Left lung (tissue), 10 donors: ENCODE measurements around the gene CNST. TPM values are rescaled to one million over a fixed set of nuclear protein-coding genes. Genes with fewer than 3 reads are reported as not detected.
A peak's percentile ranks its signal among the peaks of the same experiment; 100 is the strongest.

Experiments
- ATAC-seq: fragments of 200-7000 bp; cut with Tn5 transposase; one replicate; pipeline ENCODE4 v1.9.1; 2020; ENCODE audit warnings: moderate library complexity
- DNase-seq, 4 donors: peaks; one replicate each; pipeline ENCODE4 v3.0.0-alpha.2; 2013 to 2020
- H3K27ac ChIP-seq, 2 donors: fragments of 200-600 bp; sonication (generic) in 1 of 2; one replicate each; pipeline versions ENCODE4 v1.5.0 to v1.8.0; 2020 to 2021
- H3K27me3 ChIP-seq, 2 donors: fragments of 200-600 bp; sonication (generic) in 1 of 2; one replicate each; pipeline versions ENCODE4 v1.5.0 to v1.8.0; 2020 to 2021
- H3K36me3 ChIP-seq, 2 donors: fragments of 200-600 bp; sonication (generic) in 1 of 2; one replicate each; pipeline versions ENCODE4 v1.5.0 to v1.8.0; 2020 to 2021
- H3K4me1 ChIP-seq, 2 donors: fragments of 200-600 bp; one replicate each; pipeline ENCODE4 v1.8.0; 2021
- H3K4me3 ChIP-seq, 2 donors: fragments of 200-600 bp; sonication (generic) in 1 of 2; one replicate each; pipeline versions ENCODE4 v1.5.0 to v1.8.0; 2020 to 2021; ENCODE audit warnings: mild to moderate bottlenecking in 1 of 2
- H3K9me3 ChIP-seq, 2 donors: fragments of 200-600 bp; sonication (generic) in 1 of 2; one replicate each; pipeline versions ENCODE4 v1.5.0 to v1.8.0; 2020 to 2021
- CTCF ChIP-seq, 2 donors: fragments of 200-600 bp; sonication (generic) in 1 of 2; IDR thresholded peaks; one replicate each; pipeline versions ENCODE4 v1.5.0 to v1.8.0; 2021; ENCODE audit warnings: antibody characterized with exemption in 2 of 2
- intact Hi-C, 2 donors: fragments of 100-400 bp; cut with DNase I; formaldehyde crosslinking; loops; one replicate each; pipeline versions ENCODE4 v1.11.2 to v1.14.2; 2022
- polyA plus RNA-seq, 6 donors: library from polyadenylated mRNA; unstranded; fragments of 120-200 nt; gene quantifications; one replicate each; pipeline ENCODE4 v1.2.1, GENCODE V29; 2013; ENCODE audit not compliant: insufficient read length in 6 of 6
- total RNA-seq, 2 donors: library from RNA; stranded (reverse); fragmentation: NEBNext Ultra II Directional; extraction: Animal tissue kit (Norgen Biotek cat#: 25700); gene quantifications; one replicate each; pipeline ENCODE4 v1.2.1, GENCODE V29; 2021
- donor health status: DM: no; HTN: yes; CAD: no.
- donor health status: DM: no; HTN: no; CAD: no.

The CNST gene
- total and polyA plus RNA-seq, 8 donors = 18.0 to 24.0 (median 19.6) TPM

GRCh38 chr1:246595146-246595545, 28.9 kb downstream of the CNST start:
- no peak overlapping the region for H3K4me3 ChIP-seq
- peaks cover 0 to under 1% of the 10 kb centered on the region in 2 donors for H3K9me3 ChIP-seq
- no peak overlapping the region for H3K27ac ChIP-seq
- H3K36me3 ChIP-seq = peaks cover 0 to 10% of the 10 kb centered on the region in 2 donors
- H3K4me1 ChIP-seq = no peaks in the 10 kb centered on the region
- no peak for TF ChIP-seq CTCF (IDR thresholded peaks at IDR 0.05)
- ATAC-seq (no peak), DNase-seq (no peak)
- H3K27me3 ChIP-seq = no peaks in the 10 kb centered on the region
- intact Hi-C loops = no loop called here

- H3K27ac ChIP-seq = peak overlapping the region; percentile 35 to 37
- H3K27me3 ChIP-seq = no peaks in the 10 kb centered on the region
- intact Hi-C loops = no loop called here
- no peak overlapping the region for H3K4me3 ChIP-seq
- no peaks in the 10 kb centered on the region for H3K9me3 ChIP-seq
- H3K36me3 ChIP-seq = peaks cover 0 to under 1% of the 10 kb centered on the region in 2 donors
- peak; percentile 87 for ATAC-seq
- H3K4me1 ChIP-seq = peaks cover 0 to 3% of the 10 kb centered on the region in 2 donors
- TF ChIP-seq CTCF (IDR thresholded peaks at IDR 0.05) = no peak
- peak in 2 of 4 donors; percentile 37 to 70 for DNase-seq
These were observed 31.1 kb downstream of the CNST start for GRCh38 chr1:246597340-246597739.

- Histone ChIP-seq H3K4me3 (no peak overlapping the region), H3K27me3 (no peaks in the 10 kb centered on the region), H3K4me1 (peaks cover 0 to 3% of the 10 kb centered on the region in 2 donors), H3K36me3 (no peaks in the 10 kb centered on the region), H3K9me3 (no peaks in the 10 kb centered on the region), H3K27ac (peak overlapping the region in 1 of 2 donors; percentile 37)
- intact Hi-C loops = no loop called here
- no peak for DNase-seq
- no peak for TF ChIP-seq CTCF (IDR thresholded peaks at IDR 0.05)
- no peak for ATAC-seq
These were observed 31.7 kb downstream of the CNST start for GRCh38 chr1:246597971-246598370.

- H3K27me3 ChIP-seq = no peaks in the 10 kb centered on the region
- H3K4me3 ChIP-seq = no peak overlapping the region
- H3K9me3 ChIP-seq = no peaks in the 10 kb centered on the region
- H3K4me1 ChIP-seq = peaks cover 0 to 3% of the 10 kb centered on the region in 2 donors
- DNase-seq = no peak
- no peak overlapping the region for H3K27ac ChIP-seq
- ATAC-seq = no peak
- no peaks in the 10 kb centered on the region for H3K36me3 ChIP-seq
- TF ChIP-seq CTCF (IDR thresholded peaks at IDR 0.05) = no peak
- intact Hi-C loops = no loop called here
These were observed 33.1 kb downstream of the CNST start for GRCh38 chr1:246599315-246599714.

GRCh38 chr1:246600579-246600978, 34.3 kb downstream of the CNST start:
- intact Hi-C loops = no loop called here
- Histone ChIP-seq H3K9me3 (no peaks in the 10 kb centered on the region), H3K27me3 (no peaks in the 10 kb centered on the region), H3K36me3 (no peaks in the 10 kb centered on the region), H3K27ac (no peak overlapping the region), H3K4me3 (no peak overlapping the region), H3K4me1 (peaks cover 0 to 3% of the 10 kb centered on the region in 2 donors)
- no peak for ATAC-seq
- no peak for DNase-seq
- TF ChIP-seq CTCF (IDR thresholded peaks at IDR 0.05) = no peak
